Kidney (tissue), 14 donors: ENCODE results near the gene ITGBL1. TPM values are rescaled to one million over a fixed set of nuclear protein-coding genes. Genes with fewer than 3 reads are reported as not detected.

ENCODE experiments used
- DNase-seq, 5 donors: peaks; one replicate each; pipeline ENCODE4 v3.0.0-alpha.2; 2013 to 2020
- FAIRE-seq: peaks from 2 replicates; lab custom pipeline; 2012; peaks lifted over from hg19 to GRCh38; lab: Jason Lieb, UNC
- H3K27ac ChIP-seq, 2 donors: one replicate each; pipeline ENCODE4 v1.7.0; 2013; ENCODE audit warnings: low read depth in 2 of 2, low read length in 2 of 2, inconsistent platforms in 1 of 2
- H3K27me3 ChIP-seq: one replicate; pipeline ENCODE4 v1.7.1; 2013; ENCODE audit warnings: low read length, inconsistent platforms; ENCODE audit not compliant: control insufficient read depth, insufficient read depth
- H3K36me3 ChIP-seq, 3 donors: one replicate each; pipeline versions ENCODE4 v1.7.0 to v1.7.1; 2013; ENCODE audit warnings: low read length in 3 of 3, control low read depth in 1 of 3, inconsistent platforms in 1 of 3; ENCODE audit not compliant: insufficient read depth in 3 of 3, control insufficient read depth in 2 of 3
- H3K4me1 ChIP-seq, 3 donors: one replicate each; pipeline versions ENCODE4 v1.7.0 to v1.7.1; 2013; ENCODE audit warnings: low read length in 3 of 3, inconsistent platforms in 1 of 3, low read depth in 1 of 3; ENCODE audit not compliant: control insufficient read depth in 2 of 3, insufficient read depth in 2 of 3
- H3K4me3 ChIP-seq, 3 donors: one replicate each; pipeline versions ENCODE4 v1.7.0 to v1.8.1; 2013; ENCODE audit warnings: low read length in 3 of 3, control low read depth in 1 of 3, inconsistent platforms in 1 of 3
- H3K9ac ChIP-seq, 3 donors: one replicate each; pipeline versions ENCODE4 v1.7.0 to v1.7.1; 2013; ENCODE audit warnings: low read length in 3 of 3, control low read depth in 1 of 3, inconsistent platforms in 1 of 3
- H3K9me3 ChIP-seq, 3 donors: one replicate each; pipeline versions ENCODE4 v1.7.0 to v1.7.1; 2013; ENCODE audit warnings: low read length in 3 of 3, control low read depth in 1 of 3, inconsistent platforms in 1 of 3; ENCODE audit not compliant: control insufficient read depth in 2 of 3, insufficient read depth in 1 of 3
- CTCF ChIP-seq: IDR thresholded peaks from 3 replicates; pipeline ENCODE4 v1.5.1; 2012; ENCODE audit warnings: mild to moderate bottlenecking, moderate library complexity, borderline replicate concordance; ENCODE audit not compliant: insufficient read depth; ENCODE audit errors: extremely low read depth
- intact Hi-C: fragments of 100-400 bp; cut with DNase I; formaldehyde crosslinking; loops from one replicate; pipeline ENCODE4 v1.11.1; 2022
- polyA plus RNA-seq: library from polyadenylated mRNA; stranded (reverse); fragments of 350-450 nt; fragmentation: Illumina TruSeq; extraction: RNeasy Lipid Tissue Mini Kit (QIAGEN cat#74804); gene quantifications from one replicate; pipeline ENCODE4 v1.2.3, GENCODE V29; 2014; ENCODE audit warnings: low read depth, low replicate concordance; ENCODE audit not compliant: insufficient read depth
- total RNA-seq: library from RNA; stranded (reverse); fragmentation: NEBNext Ultra II Directional; extraction: Animal tissue kit (Norgen Biotek cat#: 25700); gene quantifications from one replicate; pipeline ENCODE4 v1.2.1, GENCODE V29; 2021
- donor health status: control.
- donor health status: control.
- donor health status: control.
- donor health status: control.
- donor health status: control.
- donor health status: DM: yes; HTN: yes; CAD: no.
- donor health status: Normal renal cell carcinoma (clear cell type).

Gene ITGBL1
- total and polyA plus RNA-seq, 2 donors from 2014 or later: 1.4 to 7.7 TPM

GRCh38 chr13:101453784-101454201, 1.3 kb downstream of the ITGBL1 start:
- Histone ChIP-seq H3K36me3 (no peaks in the 10 kb centered on the region), H3K27me3 (no peaks in the 10 kb centered on the region), H3K4me1 (no peaks in the 10 kb centered on the region), H3K9ac (peak overlapping the region in 2 of 3 donors; percentile 25 to 46), H3K27ac (no peak overlapping the region), H3K9me3 (no peaks in the 10 kb centered on the region), H3K4me3 (peak overlapping the region in 2 of 3 donors; percentile 55)
- no peak for TF ChIP-seq CTCF
- intact Hi-C loops: no loop called here
- DNase-seq: peak in 4 of 5 donors; percentile 15 to 57 (median 43)
- no peak for FAIRE-seq

GRCh38 chr13:101454767-101455166, 2.3 kb downstream of the ITGBL1 start:
- H3K4me1 ChIP-seq: no peaks in the 10 kb centered on the region
- H3K27ac ChIP-seq: no peak overlapping the region
- H3K9me3 ChIP-seq: no peaks in the 10 kb centered on the region
- TF ChIP-seq CTCF: no peak
- no peak overlapping the region for H3K9ac ChIP-seq
- DNase-seq (no peak), FAIRE-seq (no peak)
- no peaks in the 10 kb centered on the region for H3K36me3 ChIP-seq
- H3K27me3 ChIP-seq: no peaks in the 10 kb centered on the region
- H3K4me3 ChIP-seq: no peak overlapping the region
- intact Hi-C loops: no loop called here

GRCh38 chr13:101455863-101456262, 3.4 kb downstream of the ITGBL1 start:
- Histone ChIP-seq H3K4me3 (no peak overlapping the region), H3K9ac (no peak overlapping the region), H3K27ac (no peak overlapping the region), H3K4me1 (no peaks in the 10 kb centered on the region), H3K9me3 (no peaks in the 10 kb centered on the region), H3K36me3 (no peaks in the 10 kb centered on the region), H3K27me3 (no peaks in the 10 kb centered on the region)
- DNase-seq (peak in 1 of 5 donors; percentile 12), FAIRE-seq (no peak)
- intact Hi-C loops: no loop called here
- no peak for TF ChIP-seq CTCF

GRCh38 chr13:101457176-101457575, 4.7 kb downstream of the ITGBL1 start:
- DNase-seq (no peak), FAIRE-seq (no peak)
- H3K9me3 ChIP-seq: no peaks in the 10 kb centered on the region
- no peak overlapping the region for H3K4me3 ChIP-seq
- H3K27ac ChIP-seq: no peak overlapping the region
- no peaks in the 10 kb centered on the region for H3K4me1 ChIP-seq
- no peaks in the 10 kb centered on the region for H3K27me3 ChIP-seq
- intact Hi-C loops: no loop called here
- no peaks in the 10 kb centered on the region for H3K36me3 ChIP-seq
- TF ChIP-seq CTCF: no peak
- H3K9ac ChIP-seq: no peak overlapping the region
